ENCODE measurements around the gene TCF7L1. TPM values are rescaled to one million over a fixed set of nuclear protein-coding genes. Genes with fewer than 3 reads are reported as not detected.

Gene TCF7L1
- total and polyA plus RNA-seq, 2 donors (not counting 3 experiments of a cell fraction or from before 2014, with no cell fraction given), result 9.6 to 17.4 TPM

DNA sequence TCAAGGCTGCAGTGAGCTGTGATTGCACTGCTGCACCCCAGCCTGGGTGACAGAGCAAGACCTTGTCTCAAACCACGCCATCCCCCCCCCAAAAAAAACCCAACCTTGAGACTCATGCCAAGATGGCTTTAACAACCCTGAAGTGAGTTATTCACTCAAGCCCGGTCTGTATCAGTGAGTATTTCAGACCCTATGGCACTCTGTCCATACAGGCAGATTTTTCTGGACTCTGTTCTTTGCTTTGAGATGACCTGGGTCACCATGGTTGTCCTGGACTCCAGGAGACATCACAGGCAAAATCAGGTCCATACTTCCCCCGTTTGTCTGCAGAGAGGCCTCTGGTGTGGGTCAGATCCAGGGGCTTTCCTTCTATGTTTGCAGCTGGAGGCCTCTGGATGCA is 102.9 kb downstream of the TCF7L1 start:
- DNase-seq (ENCODE audit: low read depth, low spot score), result no peak
- no peaks in the 10 kb centered on the region for H3K9me3 ChIP-seq (replicated peaks; ENCODE audit: control insufficient read depth, insufficient read depth, low read length)
- peaks cover 8% of the 10 kb centered on the region for H3K4me1 ChIP-seq (ENCODE audit: control insufficient read depth, extremely low read depth, insufficient read depth, low read length)
- BruUV-seq (replicated peaks), result no TSS peak
- no peaks in the 10 kb centered on the region for H3K36me3 ChIP-seq (ENCODE audit: control insufficient read depth in 2 of 2, extremely low read depth in 1 of 2, insufficient read depth in 2 of 2, low read length in 2 of 2)
- H3K4me2 ChIP-seq (ENCODE audit: insufficient read depth, low read length), result no peak overlapping the region
- no peak overlapping the region for H3K4me3 ChIP-seq (replicated peaks in 1 of 3; ENCODE audit: insufficient read depth in 1 of 3, low read depth in 1 of 3, low read length in 3 of 3)
- no peaks in the 10 kb centered on the region for H3K9me1 ChIP-seq (replicated peaks; ENCODE audit: control insufficient read depth, extremely low read depth, insufficient read depth, low read length)
- TF ChIP-seq JUN (IDR thresholded peaks at IDR 0.05; ENCODE audit: borderline replicate concordance, insufficient read depth, insufficient read length, low read depth), result no peak
- no peak for TF ChIP-seq MYC (IDR thresholded peaks at IDR 0.05; ENCODE audit: low read depth, low read length)
- no peak overlapping the region for H3K9ac ChIP-seq (replicated peaks; ENCODE audit: extremely low read depth, insufficient read depth, low read length)
- H3K27me3 ChIP-seq (ENCODE audit: control insufficient read depth in 2 of 2, insufficient read depth in 2 of 2, low read length in 2 of 2), result no peaks in the 10 kb centered on the region
- ChIA-PET POLR2A (no interaction called here), CTCF (interaction anchor here (1.0 to 1.4 kb wide), 2 partner anchors 19 to 49 kb away, joined by 3 read pairs; no protein-coding TSS in a partner anchor)
- H4K20me1 ChIP-seq (replicated peaks; ENCODE audit: control insufficient read depth, extremely low read depth, insufficient read depth, low read length), result no peaks in the 10 kb centered on the region
- dilution Hi-C loops (cut with MboI; ENCODE audit: extremely low pct_ligation_motif_present, low sequenced_read_pairs) (no loop called here), intact Hi-C loops (cut with micrococcal nuclease) (no loop called here)
- H2AFZ ChIP-seq (ENCODE audit: low read depth, low read length), result no peak overlapping the region
- H3K79me2 ChIP-seq (ENCODE audit: control insufficient read depth, insufficient read depth, low read length), result no peaks in the 10 kb centered on the region
- no peak for FAIRE-seq
- H3K27ac ChIP-seq (ENCODE audit: insufficient read depth, low read depth, low read length), result no peak overlapping the region

DNA sequence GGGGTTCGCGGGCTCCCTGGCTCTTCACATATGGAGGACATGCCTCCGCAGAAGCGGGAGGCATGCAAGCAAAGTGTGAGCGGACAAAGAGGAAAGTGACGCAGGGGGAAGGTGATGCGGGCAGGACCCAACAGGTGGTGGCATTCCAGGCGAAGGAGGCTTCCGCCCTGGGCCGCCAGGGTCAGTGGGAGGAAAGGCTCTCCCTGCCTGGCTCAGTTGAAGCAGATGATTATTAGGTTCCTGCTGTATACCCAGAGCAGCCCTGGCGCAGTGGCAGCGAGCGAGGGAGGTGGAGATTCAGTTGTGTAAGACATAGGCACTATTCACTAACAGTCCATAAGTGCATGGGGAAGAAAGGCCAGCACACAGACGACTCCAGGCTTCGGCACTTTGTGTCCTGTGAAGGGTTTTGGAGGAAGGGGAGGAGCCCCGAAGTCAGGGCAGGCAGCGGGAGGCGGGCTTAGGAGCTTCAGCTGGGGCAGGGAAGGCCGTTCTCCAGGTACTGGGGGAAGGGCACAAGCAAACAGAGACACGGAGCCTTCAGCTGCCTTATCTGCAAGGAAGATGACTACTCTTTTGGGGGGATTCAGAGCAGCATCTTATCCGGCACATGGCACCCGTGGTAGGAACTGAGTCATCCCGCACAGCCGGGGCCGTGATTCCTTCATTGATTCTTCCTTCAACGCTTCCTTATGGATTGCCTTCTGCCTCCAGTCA is 104.8 kb downstream of the TCF7L1 start:
- no peak overlapping the region for H3K27ac ChIP-seq (ENCODE audit: insufficient read depth, low read depth, low read length)
- no peak for DNase-seq (ENCODE audit: low read depth, low spot score)
- H2AFZ ChIP-seq (ENCODE audit: low read depth, low read length), result no peak overlapping the region
- no TSS peak for BruUV-seq (replicated peaks)
- ChIA-PET POLR2A (no interaction called here), CTCF (interaction anchor here (1.3 kb wide), 1 partner anchor 27 kb away, joined by 3 read pairs; no protein-coding TSS in a partner anchor)
- intact Hi-C loops (cut with micrococcal nuclease), result no loop called here
- no peaks in the 10 kb centered on the region for H3K27me3 ChIP-seq (ENCODE audit: control insufficient read depth in 2 of 2, insufficient read depth in 2 of 2, low read length in 2 of 2)
- no peak overlapping the region for H3K4me2 ChIP-seq (ENCODE audit: insufficient read depth, low read length)
- no peaks in the 10 kb centered on the region for H3K36me3 ChIP-seq (ENCODE audit: control insufficient read depth in 2 of 2, extremely low read depth in 1 of 2, insufficient read depth in 2 of 2, low read length in 2 of 2)
- H3K9me1 ChIP-seq (replicated peaks; ENCODE audit: control insufficient read depth, extremely low read depth, insufficient read depth, low read length), result no peaks in the 10 kb centered on the region
- TF ChIP-seq JUN (IDR thresholded peaks at IDR 0.05; ENCODE audit: borderline replicate concordance, insufficient read depth, insufficient read length, low read depth), result no peak
- no peak for TF ChIP-seq EZH2 (IDR thresholded peaks at IDR 0.05; ENCODE audit: borderline replicate concordance, low read depth, low read length, severe bottlenecking)
- TF ChIP-seq, protein P1, sequence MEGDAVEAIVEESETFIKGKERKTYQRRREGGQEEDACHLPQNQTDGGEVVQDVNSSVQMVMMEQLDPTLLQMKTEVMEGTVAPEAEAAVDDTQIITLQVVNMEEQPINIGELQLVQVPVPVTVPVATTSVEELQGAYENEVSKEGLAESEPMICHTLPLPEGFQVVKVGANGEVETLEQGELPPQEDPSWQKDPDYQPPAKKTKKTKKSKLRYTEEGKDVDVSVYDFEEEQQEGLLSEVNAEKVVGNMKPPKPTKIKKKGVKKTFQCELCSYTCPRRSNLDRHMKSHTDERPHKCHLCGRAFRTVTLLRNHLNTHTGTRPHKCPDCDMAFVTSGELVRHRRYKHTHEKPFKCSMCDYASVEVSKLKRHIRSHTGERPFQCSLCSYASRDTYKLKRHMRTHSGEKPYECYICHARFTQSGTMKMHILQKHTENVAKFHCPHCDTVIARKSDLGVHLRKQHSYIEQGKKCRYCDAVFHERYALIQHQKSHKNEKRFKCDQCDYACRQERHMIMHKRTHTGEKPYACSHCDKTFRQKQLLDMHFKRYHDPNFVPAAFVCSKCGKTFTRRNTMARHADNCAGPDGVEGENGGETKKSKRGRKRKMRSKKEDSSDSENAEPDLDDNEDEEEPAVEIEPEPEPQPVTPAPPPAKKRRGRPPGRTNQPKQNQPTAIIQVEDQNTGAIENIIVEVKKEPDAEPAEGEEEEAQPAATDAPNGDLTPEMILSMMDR (IDR thresholded peaks at IDR 0.05; ENCODE audit: extremely low read depth in 1 of 2, insufficient read depth in 1 of 2, low read depth in 1 of 2, low read length in 2 of 2), result no peak
- TF ChIP-seq, protein P2, sequence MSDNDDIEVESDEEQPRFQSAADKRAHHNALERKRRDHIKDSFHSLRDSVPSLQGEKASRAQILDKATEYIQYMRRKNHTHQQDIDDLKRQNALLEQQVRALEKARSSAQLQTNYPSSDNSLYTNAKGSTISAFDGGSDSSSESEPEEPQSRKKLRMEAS (IDR thresholded peaks at IDR 0.05; ENCODE audit: insufficient read depth, insufficient read length), result no peak
- TF ChIP-seq POLR2A (IDR thresholded peaks at IDR 0.05; ENCODE audit: low read depth, low read length), result no peak
- TF ChIP-seq POLR2AphosphoS5 (IDR thresholded peaks at IDR 0.05; ENCODE audit: insufficient read depth, low read depth, low read length), result no peak
- TF ChIP-seq MYC (IDR thresholded peaks at IDR 0.05; ENCODE audit: low read depth, low read length), result no peak
- TF ChIP-seq GATA2 (IDR thresholded peaks at IDR 0.05; ENCODE audit: insufficient read depth, insufficient read length, low read depth, low read length), result no peak
- TF ChIP-seq FOS (IDR thresholded peaks at IDR 0.05; ENCODE audit: borderline replicate concordance, insufficient read depth, low read length), result no peak
- no peaks in the 10 kb centered on the region for H4K20me1 ChIP-seq (replicated peaks; ENCODE audit: control insufficient read depth, extremely low read depth, insufficient read depth, low read length)
- no peaks in the 10 kb centered on the region for H3K9me3 ChIP-seq (replicated peaks; ENCODE audit: control insufficient read depth, insufficient read depth, low read length)
- FAIRE-seq, result no peak
- H3K9ac ChIP-seq (replicated peaks; ENCODE audit: extremely low read depth, insufficient read depth, low read length), result no peak overlapping the region
- no peak overlapping the region for H3K4me3 ChIP-seq (replicated peaks in 1 of 3; ENCODE audit: insufficient read depth in 1 of 3, low read depth in 1 of 3, low read length in 3 of 3)
- dilution Hi-C loops (cut with MboI; ENCODE audit: extremely low pct_ligation_motif_present, low sequenced_read_pairs), result no loop called here
- no peaks in the 10 kb centered on the region for H3K79me2 ChIP-seq (ENCODE audit: control insufficient read depth, insufficient read depth, low read length)
- peaks cover 12% of the 10 kb centered on the region for H3K4me1 ChIP-seq (ENCODE audit: control insufficient read depth, extremely low read depth, insufficient read depth, low read length)

Data from endothelial cell of umbilical vein (primary cell).